ENCODE measurements around the gene IFFO2. TPM values are rescaled to one million over a fixed set of nuclear protein-coding genes. Genes with fewer than 3 reads are reported as not detected.

Gene IFFO2
- total RNA-seq, 1 donor from 2014 or later, result 3.7 TPM

- H3K4me1 ChIP-seq (ENCODE audit: control insufficient read depth in 3 of 3, insufficient read depth in 3 of 3, low read length in 3 of 3), result peaks cover 6 to 13% (median 8%) of the 10 kb centered on the region in 3 donors
- no peak overlapping the region for H3K9ac ChIP-seq (ENCODE audit: low read depth in 1 of 3, low read length in 3 of 3)
- H3K36me3 ChIP-seq (ENCODE audit: control insufficient read depth in 3 of 3, insufficient read depth in 3 of 3, low read length in 3 of 3), result peaks cover 8 to 26% (median 11%) of the 10 kb centered on the region in 3 donors
- H3K4me3 ChIP-seq (ENCODE audit: low read length in 3 of 3), result no peak overlapping the region
- no peak overlapping the region for H3K27ac ChIP-seq (ENCODE audit: low read depth, low read length)
- no peaks in the 10 kb centered on the region for H3K9me3 ChIP-seq (ENCODE audit: control insufficient read depth in 3 of 3, low read length in 3 of 3)
- H3K27me3 ChIP-seq (ENCODE audit: control insufficient read depth in 3 of 3, insufficient read depth in 3 of 3, low read length in 3 of 3), result no peaks in the 10 kb centered on the region
Measured at GRCh38 chr1:18915341-18915740, 41.1 kb downstream of the IFFO2 start.

GRCh38 chr1:18913065-18913835 is 43.2 kb downstream of the IFFO2 start:
- Histone ChIP-seq H3K4me3 (ENCODE audit: low read length in 3 of 3) (peak overlapping the region in 1 of 3 donors; percentile 1), H3K27me3 (ENCODE audit: control insufficient read depth in 3 of 3, insufficient read depth in 3 of 3, low read length in 3 of 3) (no peaks in the 10 kb centered on the region), H3K9ac (ENCODE audit: low read depth in 1 of 3, low read length in 3 of 3) (peak overlapping the region in 1 of 3 donors; percentile 33), H3K4me1 (ENCODE audit: control insufficient read depth in 3 of 3, insufficient read depth in 3 of 3, low read length in 3 of 3) (peaks cover 8 to 17% (median 11%) of the 10 kb centered on the region in 3 donors), H3K27ac (ENCODE audit: low read depth, low read length) (no peak overlapping the region), H3K36me3 (ENCODE audit: control insufficient read depth in 3 of 3, insufficient read depth in 3 of 3, low read length in 3 of 3) (peaks cover 19 to 37% (median 22%) of the 10 kb centered on the region in 3 donors), H3K9me3 (ENCODE audit: control insufficient read depth in 3 of 3, low read length in 3 of 3) (no peaks in the 10 kb centered on the region)

GRCh38 chr1:18912550-18912949 is 43.9 kb downstream of the IFFO2 start:
- peaks cover 19 to 35% (median 22%) of the 10 kb centered on the region in 3 donors for H3K36me3 ChIP-seq (ENCODE audit: control insufficient read depth in 3 of 3, insufficient read depth in 3 of 3, low read length in 3 of 3)

GRCh38 chr1:18908911-18909771 is 47.3 kb downstream of the IFFO2 start:
- H3K27me3 ChIP-seq (ENCODE audit: control insufficient read depth in 3 of 3, insufficient read depth in 3 of 3, low read length in 3 of 3), result no peaks in the 10 kb centered on the region
- H3K27ac ChIP-seq (ENCODE audit: low read depth, low read length), result no peak overlapping the region
- H3K9ac ChIP-seq (ENCODE audit: low read depth in 1 of 3, low read length in 3 of 3), result no peak overlapping the region
- no peaks in the 10 kb centered on the region for H3K9me3 ChIP-seq (ENCODE audit: control insufficient read depth in 3 of 3, low read length in 3 of 3)
- H3K4me3 ChIP-seq (ENCODE audit: low read length in 3 of 3), result no peak overlapping the region
- H3K36me3 ChIP-seq (ENCODE audit: control insufficient read depth in 3 of 3, insufficient read depth in 3 of 3, low read length in 3 of 3), result peaks cover 14 to 26% (median 17%) of the 10 kb centered on the region in 3 donors
- peaks cover 23 to 27% (median 26%) of the 10 kb centered on the region in 3 donors for H3K4me1 ChIP-seq (ENCODE audit: control insufficient read depth in 3 of 3, insufficient read depth in 3 of 3, low read length in 3 of 3)

More at GRCh38 chr1:18912550-18912949, 43.9 kb downstream of the IFFO2 start:
- Histone ChIP-seq H3K4me3 (ENCODE audit: low read length in 3 of 3) (no peak overlapping the region), H3K27me3 (ENCODE audit: control insufficient read depth in 3 of 3, insufficient read depth in 3 of 3, low read length in 3 of 3) (no peaks in the 10 kb centered on the region), H3K27ac (ENCODE audit: low read depth, low read length) (no peak overlapping the region), H3K9me3 (ENCODE audit: control insufficient read depth in 3 of 3, low read length in 3 of 3) (no peaks in the 10 kb centered on the region), H3K4me1 (ENCODE audit: control insufficient read depth in 3 of 3, insufficient read depth in 3 of 3, low read length in 3 of 3) (peaks cover 11 to 24% (median 18%) of the 10 kb centered on the region in 3 donors), H3K9ac (ENCODE audit: low read depth in 1 of 3, low read length in 3 of 3) (no peak overlapping the region)

- no peak overlapping the region for H3K4me3 ChIP-seq (ENCODE audit: low read length in 3 of 3)
- H3K9ac ChIP-seq (ENCODE audit: low read depth in 1 of 3, low read length in 3 of 3), result peak overlapping the region; percentile 1 to 33 (median 8)
- no peaks in the 10 kb centered on the region for H3K27me3 ChIP-seq (ENCODE audit: control insufficient read depth in 3 of 3, insufficient read depth in 3 of 3, low read length in 3 of 3)
- peak overlapping the region; percentile 37 for H3K27ac ChIP-seq (ENCODE audit: low read depth, low read length)
- H3K4me1 ChIP-seq (ENCODE audit: control insufficient read depth in 3 of 3, insufficient read depth in 3 of 3, low read length in 3 of 3), result peaks cover 24 to 32% (median 26%) of the 10 kb centered on the region in 3 donors
- peaks cover 14 to 26% (median 17%) of the 10 kb centered on the region in 3 donors for H3K36me3 ChIP-seq (ENCODE audit: control insufficient read depth in 3 of 3, insufficient read depth in 3 of 3, low read length in 3 of 3)
- H3K9me3 ChIP-seq (ENCODE audit: control insufficient read depth in 3 of 3, low read length in 3 of 3), result no peaks in the 10 kb centered on the region
Measured at GRCh38 chr1:18907917-18908845, 48.3 kb downstream of the IFFO2 start.

GRCh38 chr1:18907021-18907916 is 49.2 kb downstream of the IFFO2 start:
- Histone ChIP-seq H3K9me3 (ENCODE audit: control insufficient read depth in 3 of 3, low read length in 3 of 3) (no peaks in the 10 kb centered on the region), H3K27ac (ENCODE audit: low read depth, low read length) (peak overlapping the region; percentile 37), H3K9ac (ENCODE audit: low read depth in 1 of 3, low read length in 3 of 3) (peak overlapping the region; percentile 1 to 32 (median 25)), H3K4me1 (ENCODE audit: control insufficient read depth in 3 of 3, insufficient read depth in 3 of 3, low read length in 3 of 3) (peaks cover 23 to 31% (median 26%) of the 10 kb centered on the region in 3 donors), H3K4me3 (ENCODE audit: low read length in 3 of 3) (peak overlapping the region in 1 of 3 donors; percentile 29), H3K36me3 (ENCODE audit: control insufficient read depth in 3 of 3, insufficient read depth in 3 of 3, low read length in 3 of 3) (peaks cover 14 to 26% (median 17%) of the 10 kb centered on the region in 3 donors), H3K27me3 (ENCODE audit: control insufficient read depth in 3 of 3, insufficient read depth in 3 of 3, low read length in 3 of 3) (no peaks in the 10 kb centered on the region)

- Histone ChIP-seq H3K27ac (ENCODE audit: low read depth, low read length) (peak overlapping the region; percentile 99), H3K4me3 (ENCODE audit: low read length in 3 of 3) (peak overlapping the region; percentile 77 to 88 (median 83)), H3K27me3 (ENCODE audit: control insufficient read depth in 3 of 3, insufficient read depth in 3 of 3, low read length in 3 of 3) (no peaks in the 10 kb centered on the region), H3K36me3 (ENCODE audit: control insufficient read depth in 3 of 3, insufficient read depth in 3 of 3, low read length in 3 of 3) (no peaks in the 10 kb centered on the region), H3K9ac (ENCODE audit: low read depth in 1 of 3, low read length in 3 of 3) (peak overlapping the region; percentile 96), H3K9me3 (ENCODE audit: control insufficient read depth in 3 of 3, low read length in 3 of 3) (no peaks in the 10 kb centered on the region), H3K4me1 (ENCODE audit: control insufficient read depth in 3 of 3, insufficient read depth in 3 of 3, low read length in 3 of 3) (peaks cover 37 to 55% (median 39%) of the 10 kb centered on the region in 3 donors)
Measured at GRCh38 chr1:18903291-18903756, 53.2 kb downstream of the IFFO2 start.

GRCh38 chr1:18902523-18903290 is 53.8 kb downstream of the IFFO2 start, which contains the start of gene ALDH4A1:
ALDH4A1 (minus strand) TSS chr1:18902555; CDS start chr1:18902523, 32 bp downstream.
- peaks cover 31 to 49% (median 37%) of the 10 kb centered on the region in 3 donors for H3K4me1 ChIP-seq (ENCODE audit: control insufficient read depth in 3 of 3, insufficient read depth in 3 of 3, low read length in 3 of 3)
- peaks cover under 1 to 2% (median 1%) of the 10 kb centered on the region in 3 donors for H3K36me3 ChIP-seq (ENCODE audit: control insufficient read depth in 3 of 3, insufficient read depth in 3 of 3, low read length in 3 of 3)
- peak within 1 kb of the TSS; percentile 96 for H3K9ac ChIP-seq (ENCODE audit: low read depth in 1 of 3, low read length in 3 of 3)
- peak within 1 kb of the TSS; percentile 99 for H3K27ac ChIP-seq (ENCODE audit: low read depth, low read length)
- H3K9me3 ChIP-seq (ENCODE audit: control insufficient read depth in 3 of 3, low read length in 3 of 3), result no peaks in the 10 kb centered on the region
- H3K27me3 ChIP-seq (ENCODE audit: control insufficient read depth in 3 of 3, insufficient read depth in 3 of 3, low read length in 3 of 3), result no peaks in the 10 kb centered on the region
- peak within 1 kb of the TSS; percentile 77 to 88 (median 83) for H3K4me3 ChIP-seq (ENCODE audit: low read length in 3 of 3)

Measured in skeletal muscle tissue (tissue), 4 donors.